ENCODE measurements around the gene PVALB. TPM values are rescaled to one million over a fixed set of nuclear protein-coding genes. Genes with fewer than 3 reads are reported as not detected.

The PVALB gene
- total and polyA plus RNA-seq, 2 donors (not counting 3 experiments of a cell fraction or from before 2014, with no cell fraction given), result not detected

DNA sequence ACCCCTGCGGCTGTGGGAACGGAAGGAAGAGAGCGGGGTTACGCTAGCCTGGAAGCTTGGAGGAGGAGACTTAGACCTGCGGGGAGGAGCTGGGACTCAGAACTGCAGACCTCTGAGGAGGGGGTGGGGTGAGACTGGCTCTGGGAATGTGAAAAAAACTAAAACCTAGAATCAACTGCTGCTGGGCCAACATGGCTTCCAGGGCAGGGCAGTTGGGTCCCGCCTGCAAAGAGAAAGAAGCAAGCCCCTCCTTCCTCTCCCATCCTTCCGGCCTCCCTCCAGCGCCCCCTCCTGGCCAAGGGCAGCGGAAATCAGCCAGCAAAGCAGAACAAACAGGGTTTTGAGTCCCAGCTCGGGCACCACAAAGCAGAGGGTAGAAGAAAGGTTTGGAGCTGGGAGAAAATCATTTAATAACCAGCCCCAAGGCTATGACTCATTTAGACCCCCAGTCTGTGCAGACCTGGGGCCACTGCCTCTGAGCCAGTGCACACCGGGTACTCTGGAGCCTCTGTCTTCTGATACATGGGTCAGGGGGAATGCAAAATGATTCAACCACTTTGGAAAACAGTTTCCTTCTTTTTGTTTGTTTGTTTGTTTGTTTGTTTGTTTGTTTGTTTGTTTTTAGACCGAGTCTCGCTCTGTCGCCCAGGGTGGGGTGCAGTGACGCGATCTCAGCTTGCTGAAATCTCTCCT lies 36.7 kb upstream of the PVALB start:
- peak overlapping the region; percentile 98 for H2AFZ ChIP-seq (ENCODE audit: low read depth, low read length)
- CTCF ChIA-PET, result interaction anchor here (0.6 to 3.3 kb wide), 20 partner anchors 8 to 309 kb away, joined by 3 to 47 read pairs (median 4); partner anchors contain the start of gene IFT27

More for the DNA sequence above, 36.7 kb upstream of the PVALB start:
- H3K79me2 ChIP-seq (ENCODE audit: control insufficient read depth, insufficient read depth, low read length), result no peaks in the 10 kb centered on the region
- no peaks in the 10 kb centered on the region for H3K9me1 ChIP-seq (replicated peaks; ENCODE audit: control insufficient read depth, extremely low read depth, insufficient read depth, low read length)
- peaks cover 7% of the 10 kb centered on the region for H3K4me1 ChIP-seq (ENCODE audit: control insufficient read depth, extremely low read depth, insufficient read depth, low read length)
- no peaks in the 10 kb centered on the region for H3K9me3 ChIP-seq (replicated peaks; ENCODE audit: control insufficient read depth, insufficient read depth, low read length)
- intact Hi-C loops (cut with micrococcal nuclease), result no loop called here
- H3K4me3 ChIP-seq (replicated peaks in 1 of 3; ENCODE audit: insufficient read depth in 1 of 3, low read depth in 1 of 3, low read length in 3 of 3), result peak overlapping the region in 1 of 3 experiments; percentile 10
- POLR2A ChIA-PET, result no interaction called here
- dilution Hi-C loops (cut with MboI; ENCODE audit: extremely low pct_ligation_motif_present, low sequenced_read_pairs), result no loop called here
- TF ChIP-seq JUN (IDR thresholded peaks at IDR 0.05; ENCODE audit: borderline replicate concordance, insufficient read depth, insufficient read length, low read depth) (no peak), POLR2AphosphoS5 (IDR thresholded peaks at IDR 0.05; ENCODE audit: insufficient read depth, low read depth, low read length) (no peak), GATA2 (IDR thresholded peaks at IDR 0.05; ENCODE audit: insufficient read depth, insufficient read length, low read depth, low read length) (no peak), EZH2 (IDR thresholded peaks at IDR 0.05; ENCODE audit: borderline replicate concordance, low read depth, low read length, severe bottlenecking) (no peak)
- TF ChIP-seq, protein P1, sequence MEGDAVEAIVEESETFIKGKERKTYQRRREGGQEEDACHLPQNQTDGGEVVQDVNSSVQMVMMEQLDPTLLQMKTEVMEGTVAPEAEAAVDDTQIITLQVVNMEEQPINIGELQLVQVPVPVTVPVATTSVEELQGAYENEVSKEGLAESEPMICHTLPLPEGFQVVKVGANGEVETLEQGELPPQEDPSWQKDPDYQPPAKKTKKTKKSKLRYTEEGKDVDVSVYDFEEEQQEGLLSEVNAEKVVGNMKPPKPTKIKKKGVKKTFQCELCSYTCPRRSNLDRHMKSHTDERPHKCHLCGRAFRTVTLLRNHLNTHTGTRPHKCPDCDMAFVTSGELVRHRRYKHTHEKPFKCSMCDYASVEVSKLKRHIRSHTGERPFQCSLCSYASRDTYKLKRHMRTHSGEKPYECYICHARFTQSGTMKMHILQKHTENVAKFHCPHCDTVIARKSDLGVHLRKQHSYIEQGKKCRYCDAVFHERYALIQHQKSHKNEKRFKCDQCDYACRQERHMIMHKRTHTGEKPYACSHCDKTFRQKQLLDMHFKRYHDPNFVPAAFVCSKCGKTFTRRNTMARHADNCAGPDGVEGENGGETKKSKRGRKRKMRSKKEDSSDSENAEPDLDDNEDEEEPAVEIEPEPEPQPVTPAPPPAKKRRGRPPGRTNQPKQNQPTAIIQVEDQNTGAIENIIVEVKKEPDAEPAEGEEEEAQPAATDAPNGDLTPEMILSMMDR (IDR thresholded peaks at IDR 0.05; ENCODE audit: extremely low read depth in 1 of 2, insufficient read depth in 1 of 2, low read depth in 1 of 2, low read length in 2 of 2), result peak; percentile 85 to 87
- H3K9ac ChIP-seq (replicated peaks; ENCODE audit: extremely low read depth, insufficient read depth, low read length), result no peak overlapping the region
- peaks cover 9 to 10% of the 10 kb centered on the region in 2 experiments for H3K27me3 ChIP-seq (ENCODE audit: control insufficient read depth in 2 of 2, insufficient read depth in 2 of 2, low read length in 2 of 2)
- H4K20me1 ChIP-seq (replicated peaks; ENCODE audit: control insufficient read depth, extremely low read depth, insufficient read depth, low read length), result no peaks in the 10 kb centered on the region
- FAIRE-seq, result peak; percentile 71
- peak; percentile 50 for DNase-seq (ENCODE audit: low read depth, low spot score)
- no TSS peak for BruUV-seq (replicated peaks)
- no peak overlapping the region for H3K27ac ChIP-seq (ENCODE audit: insufficient read depth, low read depth, low read length)
- no peaks in the 10 kb centered on the region for H3K36me3 ChIP-seq (ENCODE audit: control insufficient read depth in 2 of 2, extremely low read depth in 1 of 2, insufficient read depth in 2 of 2, low read length in 2 of 2)
- H3K4me2 ChIP-seq (ENCODE audit: insufficient read depth, low read length), result peak overlapping the region; percentile 42
